PFSK-1 (cell line): ENCODE results near the gene TBPL1.

Source experiments
- POLR2AphosphoS5 ChIP-seq: IDR thresholded peaks from 2 replicates; pipeline ENCODE4 v1.6.1; 2012; ENCODE audit warnings: low read depth, mild to moderate bottlenecking, control low read depth, low read length, moderate library complexity
- REST ChIP-seq, 2 experiments: IDR thresholded peaks; 2 replicates each; pipeline versions ENCODE4 v1.6.1 to v1.8.0; 2011 to 2012; ENCODE audit warnings: low read depth in 2 of 2, low read length in 2 of 2, control low read depth in 1 of 2, inconsistent platforms in 1 of 2, mild to moderate bottlenecking in 1 of 2, moderate library complexity in 1 of 2; ENCODE audit not compliant: insufficient read depth in 1 of 2
- SIN3A ChIP-seq: IDR thresholded peaks from 2 replicates; pipeline ENCODE4 v1.6.1; 2012; ENCODE audit warnings: mild to moderate bottlenecking, low read length, moderate library complexity, borderline replicate concordance; ENCODE audit not compliant: insufficient read depth

GRCh38 chr6:133961831-133962230 lies 8.8 kb downstream of the TBPL1 start:
- TF ChIP-seq SIN3A (no peak), REST (IDR thresholded peaks at IDR 0.05; ENCODE audit: insufficient read depth in 1 of 2, low read depth in 2 of 2, low read length in 2 of 2) (no peak), POLR2AphosphoS5 (no peak)
